Measurements from ENCODE around the gene WWP2.
"Not testable (repeated sequence)": the region's sequence is repeated elsewhere in the genome, so short reads cannot be mapped to it uniquely, and the experiment has no call there.

WWP2 gene

GRCh38 chr16:69929480-69929879 lies 167.3 kb downstream of the WWP2 start:
- DNase-seq: no peak

GRCh38 chr16:69930117-69930776 lies 168.1 kb downstream of the WWP2 start:
- DNase-seq: peak; percentile 19 to 36

- no peak for DNase-seq
These were observed 169.5 kb downstream of the WWP2 start for GRCh38 chr16:69931631-69932030.

GRCh38 chr16:69932228-69932627 lies 170.1 kb downstream of the WWP2 start:
- no peak for DNase-seq

GRCh38 chr16:69932691-69933392 lies 170.7 kb downstream of the WWP2 start:
- DNase-seq: no peak

DNA sequence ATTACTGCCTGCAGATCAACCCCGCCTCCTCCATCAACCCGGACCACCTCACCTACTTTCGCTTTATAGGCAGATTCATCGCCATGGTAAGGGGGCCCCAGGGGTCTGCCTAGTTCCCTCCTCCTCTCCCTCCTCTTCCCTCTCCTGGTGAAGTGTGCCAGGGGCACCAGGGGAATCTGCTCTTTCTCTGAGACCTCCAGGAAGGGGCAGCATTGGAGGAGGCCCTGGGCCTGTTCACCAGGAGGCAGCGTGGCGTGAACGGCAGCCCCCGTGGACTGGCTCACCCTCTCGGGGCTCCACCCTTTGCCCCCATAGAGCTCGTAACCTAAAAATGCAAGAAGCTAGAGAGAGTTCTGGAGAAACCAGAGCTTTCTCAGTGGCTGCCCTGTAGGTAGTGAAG lies 171.9 kb downstream of the WWP2 start:
- no peak for DNase-seq

- DNase-seq: no peak
These were observed 172.6 kb downstream of the WWP2 start for GRCh38 chr16:69934751-69935150.

DNA sequence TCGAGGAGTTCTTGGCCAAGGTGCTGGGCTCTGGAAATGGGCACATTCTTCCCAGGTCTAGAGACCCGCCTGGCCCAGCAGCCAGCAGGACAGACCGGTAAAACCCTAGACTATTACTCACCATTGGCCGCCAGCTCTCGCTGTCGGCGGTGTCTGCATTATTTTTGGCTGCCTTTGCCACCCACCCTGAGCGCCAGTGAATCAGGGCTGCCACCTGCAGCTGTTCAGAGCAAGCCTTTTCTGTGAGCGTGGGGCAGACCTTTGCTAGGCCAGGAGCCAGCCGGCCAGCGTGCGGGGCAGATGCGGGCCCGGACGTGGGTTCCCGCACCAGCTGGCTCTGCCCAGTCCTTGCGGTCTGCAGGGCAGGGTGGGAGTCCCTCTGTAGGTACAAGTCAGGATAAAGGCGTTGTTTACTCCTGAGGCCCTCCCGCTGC lies 173.2 kb downstream of the WWP2 start:
- DNase-seq: no peak

DNA sequence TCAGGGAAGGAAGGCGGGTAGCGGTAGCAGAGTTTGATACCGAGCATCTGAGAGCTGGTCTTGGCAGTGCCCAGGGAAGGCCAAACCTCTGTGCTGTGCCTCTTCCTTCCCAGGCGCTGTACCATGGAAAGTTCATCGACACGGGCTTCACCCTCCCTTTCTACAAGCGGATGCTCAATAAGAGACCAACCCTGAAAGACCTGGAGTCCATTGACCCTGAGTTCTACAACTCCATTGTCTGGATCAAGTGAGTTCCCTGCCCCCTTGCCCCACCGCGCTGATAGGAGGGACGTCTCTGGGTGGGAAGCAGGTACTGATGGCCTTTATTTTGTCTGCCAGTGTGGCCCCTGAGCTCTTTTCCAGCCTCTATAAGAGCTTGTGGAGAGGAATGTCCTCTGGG lies 173.6 kb downstream of the WWP2 start:
- no peak for DNase-seq

- no peak for DNase-seq
These were observed 174.1 kb downstream of the WWP2 start for GRCh38 chr16:69936252-69936651.

DNA sequence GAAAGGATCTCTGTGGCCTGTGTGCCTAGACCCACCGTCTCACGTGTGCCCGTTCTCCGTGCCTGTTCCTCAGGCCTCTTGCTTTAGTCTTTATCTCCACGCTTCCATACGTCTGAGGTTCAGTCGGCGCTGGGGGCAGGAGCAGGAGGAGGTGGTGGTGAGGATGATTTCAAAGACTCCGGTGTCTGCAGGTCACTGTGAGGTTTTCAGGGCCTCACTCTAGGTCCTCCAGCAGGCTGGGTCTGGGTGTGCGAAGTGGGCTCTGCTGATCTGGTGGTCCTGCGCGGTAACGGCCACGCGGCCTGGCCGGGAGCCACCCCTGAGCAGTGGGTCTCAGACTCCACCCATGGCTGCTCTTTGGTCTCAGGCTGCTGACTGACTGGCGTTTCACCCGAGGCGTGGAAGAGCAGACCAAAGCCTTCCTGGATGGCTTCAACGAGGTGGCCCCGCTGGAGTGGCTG lies 174.6 kb downstream of the WWP2 start:
- no peak for DNase-seq

- no peak for DNase-seq
These were observed 175.4 kb downstream of the WWP2 start for GRCh38 chr16:69937465-69937951.

DNA sequence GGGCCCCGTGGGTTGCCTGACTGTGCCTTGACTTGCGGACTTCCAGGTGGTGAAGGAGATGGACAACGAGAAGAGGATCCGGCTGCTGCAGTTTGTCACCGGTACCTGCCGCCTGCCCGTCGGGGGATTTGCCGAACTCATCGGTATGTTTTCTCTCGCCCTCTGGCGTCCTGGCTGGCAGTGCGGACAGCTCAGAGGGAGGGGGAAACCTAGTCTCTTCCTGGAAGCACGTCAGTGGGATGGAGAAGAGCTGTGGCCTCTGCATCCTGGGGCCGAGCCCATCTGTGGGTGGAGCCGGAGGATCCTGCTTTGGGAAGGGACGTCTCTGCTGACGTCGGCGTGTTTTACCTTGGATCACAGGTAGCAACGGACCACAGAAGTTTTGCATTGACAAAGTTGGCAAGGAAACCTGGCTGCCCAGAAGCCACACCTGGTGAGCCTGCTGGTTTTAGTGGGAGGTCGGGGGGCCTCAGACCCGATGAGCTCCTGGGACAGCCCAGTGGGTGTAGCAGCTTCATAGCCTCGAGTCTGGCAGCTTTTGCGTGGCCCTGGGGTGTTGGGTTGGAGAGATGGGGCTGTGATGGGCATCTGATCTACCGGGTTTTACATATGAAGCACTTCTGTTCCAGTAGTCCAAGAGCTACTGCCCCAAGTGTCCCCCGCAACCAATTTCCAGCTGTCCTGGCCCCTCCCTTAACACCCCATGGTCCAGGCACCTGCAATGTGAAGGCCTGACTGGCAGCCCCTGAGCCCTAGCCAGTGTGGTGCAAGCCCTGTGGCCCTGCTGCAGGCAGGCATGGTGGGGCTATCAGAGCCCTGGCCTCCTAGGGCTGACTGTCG lies 177.1 kb downstream of the WWP2 start:
- DNase-seq: no peak

GRCh38 chr16:69939821-69940585 lies 177.9 kb downstream of the WWP2 start:
- no peak for DNase-seq

GRCh38 chr16:69940676-69941075 lies 178.5 kb downstream of the WWP2 start:
- DNase-seq: no peak

DNA sequence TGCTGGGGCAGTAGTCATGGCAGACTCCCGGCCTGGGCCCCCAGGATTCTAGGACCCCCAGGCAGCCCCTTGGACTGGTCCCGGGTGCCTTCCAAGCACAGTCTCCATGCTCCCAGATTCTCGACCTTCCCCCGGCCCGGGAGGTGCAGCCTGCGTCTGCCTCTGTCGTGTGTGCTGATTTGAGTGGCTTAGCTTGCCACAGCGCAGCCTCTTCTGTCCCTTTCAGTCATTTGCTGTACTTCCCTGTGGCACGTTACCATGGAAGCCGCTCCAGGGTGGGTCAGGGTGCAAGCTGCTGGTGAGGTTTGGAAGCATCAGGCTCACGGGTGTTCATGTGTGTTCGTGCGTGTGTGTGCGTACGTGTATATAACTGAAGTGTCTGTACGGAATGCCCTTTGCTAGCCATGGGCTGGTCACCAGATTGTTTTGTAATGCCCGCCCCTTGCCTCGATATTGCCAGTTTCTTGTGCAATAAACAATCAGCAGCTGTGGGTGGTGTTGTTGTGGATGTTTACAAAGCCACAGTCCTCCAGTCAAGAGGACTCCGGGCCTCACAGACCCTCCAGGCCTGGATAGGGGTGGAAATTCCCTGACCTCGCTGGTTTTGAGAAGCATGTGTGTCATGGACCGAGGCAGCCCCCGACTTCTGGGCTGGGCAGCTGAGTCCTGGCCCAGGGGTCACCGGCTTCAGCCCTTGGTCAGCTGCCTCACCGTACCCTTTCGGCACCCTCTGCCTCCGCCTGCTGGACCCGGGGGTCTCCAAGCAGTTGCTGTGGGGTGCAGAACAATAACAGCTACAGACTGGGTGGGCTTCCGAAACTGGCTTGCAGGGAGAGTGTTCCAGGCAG lies 179.3 kb downstream of the WWP2 start:
- no peak for DNase-seq

- DNase-seq: no peak
These were observed 180.0 kb downstream of the WWP2 start for GRCh38 chr16:69942099-69942491.

DNA sequence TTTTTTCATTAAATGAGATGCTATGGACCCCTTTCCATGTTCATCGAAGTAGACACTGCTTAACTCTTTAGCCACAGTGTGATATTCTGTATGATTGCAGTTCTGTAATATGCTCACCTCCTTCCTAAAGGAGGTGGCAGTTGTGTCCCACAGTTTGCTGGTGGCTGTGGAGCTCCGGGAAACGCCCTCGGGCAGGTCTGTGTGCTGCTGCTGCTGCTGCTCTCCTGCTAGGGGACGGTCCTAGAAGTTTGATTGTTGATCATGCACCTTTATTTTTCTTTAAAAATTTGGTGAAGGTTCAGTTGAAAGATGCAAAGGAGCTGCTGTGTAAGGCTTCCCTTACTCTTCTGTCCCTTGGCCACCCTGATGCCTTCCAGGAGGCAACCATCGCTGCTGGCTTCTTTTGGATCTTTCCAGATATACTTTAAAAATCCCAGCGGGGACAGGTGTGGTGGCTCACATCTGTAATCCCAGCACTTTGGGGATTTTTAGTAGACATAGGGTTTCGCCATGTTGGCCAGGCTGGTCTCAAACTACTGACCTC lies 180.6 kb downstream of the WWP2 start:
- DNase-seq: no peak

GRCh38 chr16:69943241-69944036 lies 181.3 kb downstream of the WWP2 start:
- not testable (repeated sequence) for DNase-seq

DNA sequence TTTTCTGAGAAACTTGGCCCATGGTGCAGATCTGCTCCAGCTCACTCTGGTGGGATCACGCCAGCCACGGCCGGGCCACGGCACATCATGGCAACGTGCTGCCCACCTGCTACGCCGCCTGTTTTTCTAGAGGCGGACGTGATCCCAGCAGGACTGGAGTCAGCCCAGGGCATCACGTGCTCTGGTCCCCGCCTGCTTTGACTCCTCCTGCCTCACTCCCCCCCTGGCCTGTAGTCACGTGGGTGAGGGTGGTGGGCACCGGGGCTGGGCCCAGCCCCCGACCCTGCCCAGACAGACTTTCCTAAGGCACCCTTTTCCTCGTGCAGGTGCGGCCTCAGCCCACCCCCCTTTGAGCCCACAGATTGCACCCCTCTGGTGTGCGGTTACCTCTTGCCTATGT lies 188.3 kb downstream of the WWP2 start:
- not testable (repeated sequence) for DNase-seq
